Umbilical cord (tissue), 2 donors: ENCODE results near the gene MAFG. TPM values are rescaled to one million over a fixed set of nuclear protein-coding genes. Genes with fewer than 3 reads are reported as not detected.

ENCODE experiments used
- DNase-seq: peaks from one replicate; pipeline ENCODE4 v3.0.0-alpha.2; 2015; ENCODE audit warnings: low spot score
- total RNA-seq: library from RNA; depleted of rRNA; stranded (reverse); fragments of >200 nt; gene quantifications from one replicate; pipeline ENCODE4 v1.2.3, GENCODE V29; 2014; ENCODE audit warnings: low replicate concordance; ENCODE audit not compliant: insufficient read depth

Gene MAFG
- total RNA-seq, 1 donor from 2014 or later, result 8.4 TPM

DNA sequence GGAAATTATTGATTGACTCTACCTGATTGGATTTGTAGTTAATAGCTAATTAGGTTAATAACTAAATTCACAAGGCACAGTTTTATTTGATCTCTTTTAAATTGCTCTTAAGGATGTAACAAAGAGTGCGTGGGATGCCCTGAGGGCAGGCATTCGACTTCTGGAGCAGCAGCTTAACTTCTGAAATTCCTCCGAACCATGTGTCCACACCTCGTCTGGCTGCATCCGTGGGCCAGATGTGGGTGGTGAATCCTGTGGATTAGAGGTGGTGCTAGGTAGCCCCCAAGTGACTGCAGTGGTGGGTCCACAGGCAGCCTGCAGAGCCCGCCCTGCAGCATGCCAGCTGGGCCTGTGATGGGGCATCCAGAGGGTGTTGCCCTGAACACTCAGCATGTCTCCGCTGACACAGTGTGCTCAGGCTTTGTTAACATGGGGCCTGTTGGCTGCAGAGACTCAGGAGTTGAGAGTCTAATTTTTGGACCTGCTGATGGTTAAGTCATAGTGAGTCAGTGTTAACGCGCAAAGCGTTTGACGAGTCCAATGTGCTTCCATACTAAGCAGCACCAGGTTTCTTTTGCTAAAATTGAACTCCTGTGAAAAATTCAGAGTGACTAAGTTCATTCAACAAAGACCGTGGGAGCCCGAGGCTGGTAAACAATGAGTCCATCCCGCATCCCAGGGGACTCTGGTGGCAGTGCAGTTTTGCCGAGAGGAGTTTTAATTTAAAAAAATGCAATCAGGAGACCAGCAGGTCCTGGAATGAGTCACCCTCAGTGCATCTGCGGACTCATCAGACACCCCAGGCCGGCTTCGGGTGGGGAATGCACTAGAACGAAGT is 29.3 kb downstream of the MAFG start:
- DNase-seq, result no peak

DNA sequence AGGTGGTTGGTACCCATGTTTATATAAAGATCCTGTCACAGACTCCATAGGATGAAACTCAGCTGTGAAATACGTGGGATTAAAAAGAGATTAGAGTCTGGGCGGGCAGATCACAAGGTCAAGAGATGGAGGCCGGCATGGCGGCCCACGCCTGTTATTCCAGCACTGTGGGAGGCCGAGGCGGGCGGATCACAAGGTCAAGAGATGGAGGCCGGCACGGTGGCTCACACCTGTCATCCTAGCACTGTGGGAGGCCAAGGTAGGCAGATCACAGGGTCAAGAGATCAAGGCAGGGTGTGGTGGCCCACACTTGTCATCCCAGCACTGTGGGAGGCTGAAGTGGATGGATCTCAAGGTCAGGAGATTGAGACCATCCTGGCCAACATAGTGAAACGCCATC is 32.1 kb downstream of the MAFG start:
- no peak for DNase-seq

DNA sequence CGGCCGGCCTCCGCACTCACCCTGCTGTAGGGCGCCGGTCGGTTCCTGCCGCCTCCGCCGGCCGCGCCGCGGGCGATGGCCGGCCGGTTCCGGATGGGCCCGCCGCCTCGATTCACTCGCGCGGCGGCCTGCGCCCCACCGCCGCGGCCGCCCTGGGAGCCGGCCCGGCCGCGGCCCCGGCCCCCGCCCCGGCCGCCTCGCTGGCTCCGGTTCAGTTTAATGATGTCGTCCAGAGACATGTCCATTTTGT is 36.3 kb downstream of the MAFG start:
- no peak for DNase-seq

DNA sequence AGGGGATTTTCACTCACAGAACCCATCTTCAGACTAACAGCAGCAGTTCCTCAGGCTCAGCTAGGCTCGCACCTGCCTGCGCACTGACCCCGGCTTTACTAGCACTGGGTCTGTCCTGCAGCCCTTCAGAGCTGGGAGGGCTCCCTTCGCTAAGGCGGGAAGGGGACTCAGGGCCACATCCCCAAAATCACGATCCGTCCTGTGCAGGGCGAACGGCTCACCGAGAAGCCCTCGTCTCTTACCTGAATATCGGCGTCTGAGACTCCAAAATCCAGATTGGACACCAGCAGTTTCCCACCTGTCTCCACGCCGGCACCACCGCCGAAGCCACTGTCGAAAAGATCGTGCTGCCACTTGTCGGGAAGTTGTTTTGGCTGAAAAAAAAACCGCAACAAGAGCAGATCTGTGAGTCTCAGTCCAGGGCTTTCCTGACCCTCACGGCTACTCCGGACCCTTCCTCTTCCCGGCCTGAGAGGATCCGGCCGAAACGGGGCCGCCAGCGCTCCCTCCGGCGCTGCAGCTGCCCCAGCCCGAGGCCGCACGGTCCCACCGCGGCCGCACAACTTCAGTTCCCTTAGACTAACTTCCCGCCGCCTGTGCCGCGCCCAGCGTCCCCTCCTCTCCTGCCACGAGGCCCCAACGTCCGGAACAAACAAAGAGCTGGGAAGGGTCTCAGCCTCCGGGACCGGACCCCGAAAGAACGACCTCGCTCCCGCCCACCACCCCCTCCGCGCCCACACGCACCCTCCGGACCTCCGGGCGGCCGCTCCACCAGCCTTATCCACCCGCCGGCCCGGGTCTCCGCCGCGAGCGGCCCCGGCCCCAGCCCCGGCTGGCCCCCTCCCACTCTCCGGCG is 36.9 kb downstream of the MAFG start:
- DNase-seq, result no peak

DNA sequence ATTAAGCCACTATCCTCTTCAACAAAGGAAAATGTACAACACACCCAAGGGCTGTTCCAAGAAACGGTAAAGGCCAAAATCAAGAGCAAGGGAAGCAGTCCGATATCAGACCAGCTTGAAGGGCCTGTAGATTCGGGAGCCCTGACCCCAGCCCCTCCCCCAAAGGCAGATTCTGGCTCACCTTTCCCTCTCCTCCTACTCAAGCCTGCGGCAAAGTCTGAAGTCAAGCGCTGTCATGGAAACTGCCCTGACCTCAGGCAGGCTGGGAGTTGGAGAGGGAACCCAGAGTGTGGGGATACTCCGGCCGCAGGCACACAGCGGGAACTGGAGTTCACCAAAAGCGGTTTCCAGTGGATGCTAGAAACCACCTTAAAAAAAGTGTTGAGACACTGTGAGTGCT is 37.9 kb downstream of the MAFG start:
- DNase-seq, result no peak

DNA sequence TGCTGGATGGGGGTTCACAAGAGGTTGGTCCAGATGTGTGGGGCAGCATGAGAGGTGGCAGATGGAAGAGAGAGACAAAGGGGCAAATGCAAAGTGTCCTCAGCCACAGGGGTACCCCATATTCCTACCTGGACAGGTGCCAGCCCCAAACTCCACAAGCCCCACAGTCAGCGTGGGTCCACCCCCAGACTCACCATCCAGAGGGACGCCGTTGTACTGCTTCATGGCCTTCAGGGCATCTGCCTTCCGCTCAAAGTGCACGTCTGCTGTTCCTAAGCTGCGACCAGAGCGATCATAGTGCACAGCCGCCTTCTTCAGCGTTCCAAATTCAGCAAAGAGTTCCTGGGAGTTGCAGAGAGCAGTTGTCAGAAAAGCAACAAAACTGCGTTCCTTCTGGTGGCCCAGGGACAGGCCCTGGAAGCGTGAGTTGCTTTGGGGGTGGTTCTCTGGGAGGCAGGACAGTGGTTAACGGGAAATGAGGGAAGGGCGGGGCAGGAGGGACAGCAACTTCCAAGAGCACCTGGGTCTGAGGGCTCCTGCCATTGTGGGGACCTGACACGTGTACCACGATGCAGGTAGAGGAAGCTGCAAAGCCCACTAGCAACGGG is 38.4 kb downstream of the MAFG start:
- no peak for DNase-seq

DNA sequence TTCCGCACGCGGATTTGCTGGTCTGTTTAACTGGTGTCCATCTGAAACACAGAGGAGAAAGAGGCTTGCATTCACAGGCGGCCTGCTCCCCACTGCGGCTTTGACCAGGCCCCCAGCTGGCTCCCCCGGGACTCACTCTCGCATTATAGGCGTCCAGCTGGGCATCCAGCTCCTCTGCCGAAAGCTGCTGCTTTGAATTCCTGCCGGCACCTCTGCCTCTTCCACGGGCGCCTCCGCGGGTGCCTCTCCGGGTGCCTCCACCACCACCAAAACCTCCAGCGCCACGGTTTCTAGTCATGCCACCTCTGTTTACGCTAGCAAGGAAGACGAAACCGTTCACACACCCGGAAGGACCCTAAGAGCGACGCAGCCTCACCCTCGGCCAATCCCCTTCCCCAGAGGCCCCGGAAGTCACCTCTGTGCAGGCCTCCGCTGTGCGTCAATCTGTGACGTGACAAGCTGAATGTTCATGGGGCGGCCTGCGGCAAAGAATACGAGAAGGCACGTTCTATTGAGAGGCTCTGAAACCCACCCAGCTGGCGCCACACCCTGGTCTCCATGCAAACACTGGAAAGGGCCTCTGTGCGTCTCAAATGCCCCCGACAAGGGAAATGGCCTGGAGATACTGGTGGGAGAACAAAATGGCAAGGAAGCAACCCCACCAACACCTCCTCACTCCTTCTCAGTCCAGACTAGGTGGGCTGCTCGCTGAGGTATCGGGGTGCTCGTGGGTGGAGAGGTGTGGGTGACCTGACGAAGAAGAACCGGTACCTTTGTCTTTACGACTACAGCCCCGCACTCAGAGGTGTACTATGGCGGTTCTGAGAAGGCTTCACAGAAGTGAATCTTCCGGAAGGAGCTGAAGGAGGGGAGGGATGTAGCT is 39.2 kb downstream of the MAFG start:
- no peak for DNase-seq

DNA sequence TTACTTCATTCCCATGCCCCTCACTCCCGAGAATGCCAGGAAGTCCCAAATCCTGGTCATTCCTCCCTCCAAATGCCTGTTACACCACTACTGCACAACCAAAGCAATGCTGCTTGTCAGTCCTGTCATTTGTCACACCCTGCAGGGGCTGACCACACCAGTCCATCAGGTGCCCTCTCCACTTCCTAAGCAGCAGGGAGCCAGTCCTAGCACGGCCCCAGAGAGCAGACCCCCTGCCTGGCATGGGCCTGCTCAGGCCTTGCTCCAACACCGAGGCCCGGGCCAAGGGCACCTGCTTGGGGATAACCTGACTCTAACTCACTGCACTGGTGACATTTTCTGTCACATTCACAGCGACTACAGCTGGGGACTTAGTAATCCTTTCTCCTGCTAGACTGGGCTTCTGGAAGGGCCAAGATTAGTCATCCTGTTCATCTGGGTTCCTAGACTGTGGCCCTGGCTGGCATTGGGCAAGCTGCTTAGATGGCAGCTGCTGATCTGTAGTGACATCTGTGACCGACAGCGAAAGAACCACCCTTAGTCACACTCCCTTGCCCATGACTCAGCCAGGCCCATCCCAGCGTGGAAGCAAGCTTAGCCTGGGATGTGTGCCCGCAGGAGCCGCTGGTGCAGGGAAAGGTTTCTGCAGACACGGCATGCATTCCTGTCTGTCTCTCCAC is 41.5 kb downstream of the MAFG start:
- no peak for DNase-seq

DNA sequence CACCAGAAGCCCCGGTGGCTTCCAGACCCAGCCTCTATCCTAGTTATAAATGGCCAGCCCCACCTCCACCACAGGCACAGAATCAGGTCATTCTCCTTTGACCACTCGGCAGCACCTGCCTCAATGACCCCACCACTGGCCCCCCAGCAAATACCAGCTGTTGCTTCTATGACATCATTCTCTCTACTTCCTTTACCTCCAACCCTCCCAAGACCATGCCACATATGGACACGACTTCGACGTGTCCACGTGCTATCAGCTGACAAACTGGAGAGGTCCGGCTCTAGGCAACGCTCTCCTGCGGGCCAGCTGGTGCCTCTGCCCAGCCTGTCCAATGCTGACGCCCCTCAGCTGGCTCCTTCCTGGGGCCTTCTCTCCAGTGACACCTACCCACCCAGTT is 42.1 kb downstream of the MAFG start:
- DNase-seq, result no peak

DNA sequence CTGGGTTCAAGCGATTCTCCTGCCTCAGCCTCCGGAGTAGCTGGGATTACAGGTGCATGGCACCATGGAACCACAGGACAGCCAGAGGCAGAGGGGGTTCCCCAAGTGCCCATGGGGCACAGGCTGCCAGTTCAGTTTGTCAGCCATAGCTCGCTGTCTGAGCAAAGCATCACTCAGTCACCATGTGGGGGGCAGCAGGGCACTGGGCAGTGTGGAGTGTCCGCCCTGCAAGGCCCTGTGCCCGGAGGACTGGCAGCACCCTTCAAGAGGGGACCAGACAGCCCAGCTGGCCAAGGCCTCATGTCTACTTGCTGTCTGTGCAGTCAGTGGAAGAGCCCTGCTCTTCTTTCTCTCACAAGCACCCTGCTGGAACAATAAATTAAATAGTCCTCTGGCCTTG is 42.6 kb downstream of the MAFG start:
- no peak for DNase-seq

DNA sequence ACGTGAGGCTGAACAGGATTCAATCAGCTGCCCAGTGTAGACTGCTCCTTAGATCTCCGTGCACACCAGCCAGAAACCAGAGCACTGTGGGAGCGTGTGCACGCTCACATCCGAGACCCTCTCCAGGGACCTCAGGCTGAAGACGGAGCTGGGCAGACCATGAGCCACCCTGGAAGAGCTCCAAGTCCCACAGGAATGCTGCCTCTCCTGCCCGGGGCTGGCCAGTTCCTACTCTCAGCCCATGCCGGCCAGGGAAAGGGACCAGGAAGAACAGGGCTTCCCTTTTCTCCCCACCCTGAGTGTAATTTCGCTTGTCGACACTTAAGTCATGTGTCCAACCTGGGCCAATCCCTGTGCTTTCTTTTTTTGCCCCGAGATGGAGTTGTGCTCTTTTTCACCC is 43.0 kb downstream of the MAFG start:
- DNase-seq, result no peak

DNA sequence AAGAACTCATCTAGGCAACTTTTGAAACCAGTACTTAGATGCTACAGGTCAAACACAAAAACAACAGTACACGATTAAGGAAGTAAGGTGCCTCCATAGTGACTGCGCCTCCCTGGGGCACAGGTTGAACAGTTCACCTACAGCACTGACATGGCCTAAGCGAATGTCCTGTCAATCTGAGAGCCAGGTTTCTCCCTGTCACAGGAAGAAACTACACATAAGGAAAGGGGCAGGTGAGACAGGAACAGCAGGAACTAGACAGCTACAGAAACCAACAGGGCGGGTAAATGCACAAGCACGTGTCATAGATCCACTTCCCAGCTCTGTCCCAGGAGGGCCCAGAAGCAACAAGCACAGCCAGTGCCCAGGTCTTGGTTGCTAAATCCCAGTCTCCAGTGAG is 48.4 kb downstream of the MAFG start:
- DNase-seq, result no peak

DNA sequence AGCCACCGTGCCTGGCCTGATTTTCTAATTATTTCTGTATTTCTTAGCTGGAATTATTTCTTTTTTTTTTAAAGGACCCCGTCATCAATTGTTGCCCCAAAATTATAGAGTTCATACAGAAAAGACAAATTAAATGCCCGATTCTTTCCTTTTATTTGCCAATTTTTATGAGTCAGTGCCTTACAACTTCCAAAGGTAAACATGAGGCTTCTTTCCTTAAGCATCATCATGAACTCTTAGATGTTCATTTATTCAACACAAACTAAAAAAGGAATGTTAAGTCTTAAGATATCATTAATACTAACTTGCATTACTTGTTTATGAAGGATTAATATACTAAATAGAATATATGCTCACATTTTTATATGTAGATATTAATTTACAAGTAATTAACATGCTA is 49.2 kb downstream of the MAFG start:
- no peak for DNase-seq

DNA sequence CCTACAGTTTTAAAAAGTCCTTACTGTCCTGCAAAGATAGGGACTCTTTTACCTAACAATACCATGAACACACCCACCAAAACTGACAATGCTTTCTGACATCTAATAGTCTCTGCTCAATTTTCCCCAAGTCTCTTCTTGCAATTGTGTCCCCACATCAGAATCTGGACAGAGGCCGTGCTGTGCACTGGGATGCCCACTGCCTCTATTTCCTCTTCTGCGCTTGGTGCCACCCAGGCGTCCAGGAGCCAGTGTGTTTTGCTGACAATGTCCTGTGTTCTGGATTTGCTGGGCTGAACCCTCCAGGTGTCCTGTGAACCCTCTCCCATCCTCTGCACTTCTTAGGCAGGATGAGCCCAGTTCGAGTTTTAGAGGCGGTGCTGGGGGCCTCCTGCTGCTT is 50.0 kb downstream of the MAFG start:
- no peak for DNase-seq

DNA sequence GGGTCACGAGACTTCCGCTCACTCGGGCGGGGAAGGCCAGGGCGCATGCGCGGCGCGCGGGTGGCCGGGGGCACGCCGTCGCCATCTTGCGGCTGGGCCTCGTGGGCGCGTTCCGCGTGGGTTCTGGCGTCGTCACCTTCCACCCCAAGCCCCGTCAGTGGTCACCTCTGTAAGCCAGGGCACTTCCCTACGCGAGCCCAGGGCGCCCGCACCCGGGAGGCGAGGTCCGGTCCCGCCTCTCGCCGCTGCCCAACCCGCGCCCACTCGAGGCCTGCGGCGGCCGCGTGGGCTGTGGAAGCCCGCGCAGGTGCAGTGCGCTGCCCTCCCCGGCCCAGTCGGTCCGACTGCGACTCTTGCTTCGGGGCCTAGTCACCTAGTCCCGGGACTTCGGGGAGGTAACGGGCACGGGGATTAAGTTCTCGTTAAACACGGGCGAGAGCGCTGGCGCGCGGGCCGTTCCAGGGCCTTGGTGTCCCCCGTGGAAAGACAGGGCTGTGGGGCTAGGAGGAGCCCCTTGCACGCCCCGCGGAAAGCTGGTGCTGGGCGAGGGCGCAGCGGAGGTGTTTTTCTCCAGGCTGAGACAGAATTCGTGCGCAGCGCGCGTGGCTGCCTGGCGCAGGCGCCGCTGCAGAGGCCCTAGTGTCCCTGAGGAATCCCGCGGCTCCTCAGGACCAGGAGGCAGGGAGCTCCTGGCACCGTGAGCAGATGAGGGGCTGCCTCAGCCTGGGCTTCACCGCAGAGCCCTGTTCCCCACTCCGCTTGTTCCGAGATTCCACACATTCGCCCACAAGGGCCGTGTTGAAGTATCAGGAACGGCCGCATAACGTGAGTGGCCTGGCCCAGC is 55.9 kb downstream of the MAFG start:
- DNase-seq, result peak; percentile 89

DNA sequence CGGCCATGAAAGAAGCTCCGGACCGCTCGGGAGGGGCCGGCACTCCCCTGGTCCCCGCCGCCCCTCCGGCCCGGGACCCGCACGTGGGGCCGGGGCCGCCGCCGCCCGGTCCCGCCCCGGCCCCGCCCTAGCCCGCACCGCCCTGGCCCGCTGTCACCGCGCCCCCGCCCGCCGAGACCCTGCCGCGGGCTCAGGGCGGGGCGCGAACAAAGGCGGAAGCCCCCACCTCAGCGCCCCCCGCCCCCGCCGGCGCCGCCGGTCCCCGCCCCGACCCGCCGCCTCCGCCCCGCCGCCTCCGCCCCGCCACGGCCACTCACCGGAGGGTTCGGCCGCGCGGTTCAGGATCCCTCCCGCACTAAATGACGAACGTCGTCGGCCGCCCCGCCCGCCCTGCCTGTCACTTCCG is 56.6 kb downstream of the MAFG start, which contains the start of gene ARHGDIA:
Gene ARHGDIA, minus strand, starts transcription at position 357 of the 406 bp plus-strand sequence. CDS start 1,407 bp downstream, outside the sequence.
- DNase-seq, result no peak

DNA sequence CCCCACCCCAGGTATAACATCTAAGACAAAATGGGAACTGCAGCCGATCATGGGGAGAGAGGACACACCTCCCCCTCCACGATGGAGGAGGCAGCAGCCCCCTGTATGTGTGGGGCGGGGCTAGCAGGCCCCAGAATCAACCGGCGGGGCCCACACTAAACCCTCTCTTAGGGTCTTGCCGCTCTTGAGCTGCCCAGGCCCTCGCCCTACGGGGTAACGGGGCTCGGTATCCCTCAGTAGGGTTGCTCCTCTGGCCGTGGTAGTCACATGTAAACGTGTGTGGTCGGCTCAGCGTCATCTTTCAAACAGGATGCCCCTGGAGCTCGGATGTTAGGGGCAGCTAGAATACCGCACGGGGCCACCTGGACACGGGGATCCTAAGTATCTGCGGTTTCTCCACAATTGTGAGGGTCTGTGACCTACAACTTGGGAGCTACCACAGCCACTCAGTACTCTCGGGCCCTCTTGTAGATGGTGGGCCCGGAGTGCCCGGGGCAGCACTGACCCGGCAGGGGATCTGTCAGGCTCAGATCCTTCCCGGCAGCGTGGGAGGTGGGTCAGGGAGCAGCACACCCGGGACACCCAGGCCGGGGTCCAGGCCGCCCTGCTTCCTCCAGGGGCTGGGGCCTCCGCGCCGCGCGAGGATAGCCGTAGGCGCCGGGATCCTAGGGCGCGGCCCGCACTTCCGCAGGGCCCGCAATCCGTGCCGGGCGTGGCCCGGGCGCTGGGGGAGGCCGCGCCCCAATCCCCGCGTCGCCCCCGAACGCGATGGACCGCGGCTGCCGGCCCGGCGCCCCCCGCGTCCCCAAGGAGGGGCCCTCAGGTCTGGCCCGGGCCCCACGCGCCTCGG is 57.2 kb downstream of the MAFG start:
- DNase-seq, result peak; percentile 52

DNA sequence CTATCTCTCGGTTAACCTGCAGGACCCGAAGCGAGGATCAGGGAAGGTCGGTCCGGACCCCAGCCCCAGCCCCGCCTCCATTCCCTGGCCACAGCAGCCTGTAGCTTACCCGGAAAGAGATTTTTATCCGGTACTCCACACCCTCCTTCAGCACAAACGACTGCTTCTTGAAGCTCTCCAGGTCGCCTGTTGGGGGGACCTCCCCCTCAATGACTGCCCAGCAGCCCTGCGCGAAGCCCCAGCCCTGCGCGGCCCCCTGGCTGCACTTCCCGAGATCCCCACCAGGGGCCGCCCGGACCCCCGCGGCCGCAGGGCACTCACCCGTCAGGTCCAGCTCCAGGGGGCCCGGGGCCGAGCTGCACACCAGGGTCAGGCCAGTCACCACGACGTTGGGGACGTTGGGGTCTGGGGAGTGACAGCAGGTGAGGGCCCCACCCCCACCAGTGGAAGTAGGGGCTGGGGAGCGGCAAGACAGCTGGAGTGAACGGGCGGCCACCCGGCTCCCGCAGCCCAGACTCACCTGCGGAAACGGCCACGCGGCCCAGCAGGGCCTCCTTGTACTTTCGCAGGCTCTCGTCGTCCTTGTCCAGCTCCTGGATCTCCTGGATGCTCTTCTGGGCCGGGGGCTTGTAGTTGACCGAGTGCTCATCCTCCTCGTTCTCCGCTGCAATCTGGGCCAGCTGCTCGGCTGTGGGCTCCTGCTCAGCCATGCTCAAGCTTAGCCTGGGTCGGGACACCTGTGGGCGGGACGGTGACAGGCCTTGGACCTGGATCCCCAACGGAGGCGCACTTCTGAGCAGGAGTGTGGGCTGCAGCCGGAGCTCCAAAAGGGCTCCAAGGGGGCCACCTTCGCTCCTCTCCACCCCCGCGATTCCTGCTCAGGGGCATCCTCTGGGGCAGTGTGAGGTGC is 58.1 kb downstream of the MAFG start:
- peak; percentile 44 for DNase-seq
